AG20443 (cell line): ENCODE measurements around the gene NEK10.
A peak's percentile ranks its signal among the peaks of the same experiment; 100 is the strongest.

Experiments used
- DNase-seq: peaks from one replicate; pipeline ENCODE4 v3.0.0; 2012; ENCODE audit warnings: low spot score, mixed read lengths

Gene NEK10

DNA sequence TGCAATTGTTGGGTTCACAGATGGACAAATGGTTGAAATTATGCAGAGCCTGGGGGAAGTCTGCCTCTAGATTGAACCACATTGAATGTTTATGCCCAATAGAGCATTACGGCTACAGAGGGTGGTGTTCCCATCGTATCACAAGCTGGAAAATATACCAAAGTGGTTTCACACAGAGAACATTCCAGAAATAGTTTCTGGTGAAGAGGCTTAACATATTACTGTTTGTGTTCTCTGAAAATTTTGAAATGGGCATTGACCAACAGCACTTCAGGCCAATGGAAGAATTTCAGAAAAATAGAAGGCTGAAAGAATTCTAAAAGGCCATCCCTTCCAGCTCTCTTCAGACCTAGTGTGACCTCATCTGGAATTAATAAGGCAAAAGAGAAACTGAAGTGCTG is 203.9 kb downstream of the NEK10 start:
- DNase-seq, result peak; percentile 70

DNA sequence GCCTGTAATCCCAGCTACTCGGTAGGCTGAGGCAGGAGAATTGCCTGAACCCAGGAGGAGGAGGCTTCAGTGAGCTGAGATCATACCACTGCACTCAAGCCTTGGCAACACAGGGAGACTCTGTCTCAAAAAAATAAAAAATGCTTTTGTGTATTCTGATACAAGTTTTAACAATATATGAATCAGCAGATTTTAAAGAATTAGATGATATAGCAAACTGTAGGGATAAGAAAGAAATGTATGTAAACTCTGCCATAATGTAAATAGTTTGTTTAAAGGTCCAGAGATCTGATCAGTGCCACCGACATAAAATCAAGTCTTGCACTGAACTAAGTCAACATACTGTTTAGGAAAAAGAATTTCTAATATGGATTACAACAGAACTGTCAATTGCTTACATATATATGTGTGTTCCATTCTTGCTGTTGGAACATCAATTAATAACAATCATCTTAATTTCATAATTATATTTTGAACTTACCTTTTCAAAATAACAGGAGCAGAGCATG is 208.3 kb downstream of the NEK10 start:
- DNase-seq, result no peak

DNA sequence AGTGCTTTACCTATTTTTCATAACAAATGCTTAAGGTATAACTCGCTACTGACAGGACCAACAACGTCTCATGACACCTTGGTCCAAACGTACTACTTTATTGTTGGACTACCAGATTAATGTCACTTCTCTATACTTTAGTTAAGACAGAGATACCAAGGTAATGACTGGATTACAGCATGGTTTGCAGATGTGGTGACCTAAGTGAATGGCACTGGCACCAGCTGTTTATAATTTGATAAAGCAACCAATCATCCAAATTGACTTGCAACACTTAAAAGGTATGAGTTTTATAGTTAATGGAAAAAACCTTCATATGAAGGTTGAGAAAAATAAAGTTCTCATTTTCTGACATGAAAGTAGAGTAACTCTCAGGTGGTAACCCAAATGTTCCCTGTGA is 209.0 kb downstream of the NEK10 start:
- DNase-seq, result peak; percentile 14

DNA sequence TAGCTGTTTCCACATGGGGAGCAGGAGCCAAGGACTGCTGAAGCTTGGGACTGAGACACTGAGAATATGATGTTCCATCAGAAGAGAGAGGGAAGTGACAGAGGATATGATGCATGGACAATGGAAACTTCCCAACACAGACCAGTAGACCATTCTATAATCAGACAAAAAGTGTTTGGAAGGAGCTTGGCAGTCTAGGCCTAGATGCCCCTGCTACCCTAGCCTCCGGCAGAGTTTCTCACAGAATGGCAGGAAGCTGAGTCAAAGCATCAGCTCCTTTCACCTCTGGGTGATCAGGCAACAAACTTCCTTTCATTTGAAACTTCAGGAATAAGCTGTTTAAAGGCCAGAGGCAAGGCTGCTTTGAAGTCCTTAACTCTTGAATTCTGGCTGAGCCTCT is 222.0 kb downstream of the NEK10 start:
- no peak for DNase-seq

DNA sequence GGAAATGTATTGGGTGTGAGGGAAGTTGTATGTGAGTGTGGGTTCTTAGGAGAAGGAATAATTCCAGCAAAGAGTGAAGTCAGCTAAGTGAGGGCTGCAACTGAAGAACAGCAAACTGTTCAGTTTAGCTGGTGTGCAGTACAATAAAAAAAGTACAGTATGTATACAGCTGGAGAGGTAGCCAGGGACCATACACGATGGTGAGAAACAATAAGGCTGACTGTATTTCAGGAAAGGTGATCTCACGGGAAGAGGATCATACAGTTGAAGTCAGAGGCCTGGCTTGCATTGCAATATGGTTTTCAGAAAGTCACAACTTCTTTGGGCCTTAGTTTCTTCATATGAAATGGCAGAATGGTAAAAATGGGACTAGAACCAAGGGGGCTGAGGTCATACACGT is 222.4 kb downstream of the NEK10 start:
- DNase-seq, result no peak

DNA sequence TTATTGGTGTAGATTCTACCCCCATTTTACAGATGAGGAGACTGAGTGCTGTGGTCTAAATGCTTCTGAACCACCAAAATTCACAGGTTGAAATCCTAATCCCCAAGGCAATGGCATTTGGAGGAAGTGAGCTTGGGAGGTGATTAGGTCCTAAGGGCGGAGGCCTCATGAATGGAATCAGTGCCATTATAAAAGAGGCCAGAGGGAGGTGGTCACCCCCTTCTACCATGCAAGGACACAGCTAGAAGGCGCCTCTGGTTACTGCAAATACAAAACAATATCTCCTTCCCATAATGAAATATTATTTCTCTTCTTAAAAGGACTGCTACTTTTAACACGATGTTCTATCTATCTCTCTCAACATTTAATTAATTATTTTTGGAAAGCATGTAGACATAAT is 223.5 kb downstream of the NEK10 start:
- no peak for DNase-seq

DNA sequence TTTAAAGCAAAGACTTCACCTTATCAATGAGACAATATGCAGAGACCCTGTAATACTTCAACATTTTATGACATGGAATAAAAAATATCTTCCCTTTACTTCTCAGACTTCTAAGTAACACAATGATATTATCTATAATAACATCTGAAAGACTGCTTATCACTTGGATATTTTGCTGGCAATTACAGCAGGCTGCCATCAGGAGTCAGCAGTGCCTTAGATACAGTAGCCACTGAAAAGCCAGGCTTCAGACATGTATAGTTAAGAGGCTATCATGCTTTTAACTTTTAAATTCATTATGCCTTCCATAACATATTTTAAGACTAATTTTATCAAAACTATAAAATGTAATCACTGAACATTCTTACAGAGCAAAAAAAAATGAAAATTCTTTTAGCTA is 227.5 kb downstream of the NEK10 start:
- no peak for DNase-seq

DNA sequence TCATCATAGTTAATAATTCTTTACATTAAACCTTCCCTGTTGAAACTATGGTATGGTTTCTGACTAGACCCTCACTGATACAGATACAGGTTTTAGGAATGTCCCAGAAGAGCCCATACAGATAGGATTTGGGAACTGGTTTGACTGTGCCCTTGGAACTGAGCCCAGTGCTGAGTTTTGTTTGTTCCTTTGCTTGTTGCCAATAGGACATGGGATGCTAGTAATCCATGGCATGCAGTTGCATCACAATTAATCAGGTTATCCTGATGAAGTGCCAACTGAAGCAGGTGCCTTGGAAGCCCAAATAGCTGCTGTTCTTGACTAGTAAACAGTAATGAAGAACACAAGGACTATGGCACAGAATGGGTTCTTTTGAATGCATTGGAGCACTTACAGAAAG is 230.6 kb downstream of the NEK10 start:
- DNase-seq, result peak; percentile 9

DNA sequence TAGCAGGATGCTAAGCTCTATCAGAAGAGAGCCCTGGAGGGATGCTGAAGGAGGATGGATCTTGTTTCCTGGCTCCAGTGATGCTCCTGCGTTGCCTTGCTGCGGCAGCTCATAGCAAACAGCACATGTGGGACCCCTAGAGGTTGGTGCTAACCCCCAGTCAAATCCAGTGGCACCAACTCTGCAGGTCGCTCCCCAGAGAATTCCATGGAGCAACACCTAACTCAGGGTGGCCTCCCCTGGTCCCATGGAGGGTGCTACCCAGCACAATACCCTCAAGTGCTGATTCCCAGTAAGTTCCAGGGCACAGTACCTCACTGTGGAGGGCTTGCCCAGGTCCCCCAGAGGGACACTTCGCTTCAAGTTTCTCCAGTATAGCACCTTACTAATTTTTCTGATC is 231.2 kb downstream of the NEK10 start:
- DNase-seq, result no peak

DNA sequence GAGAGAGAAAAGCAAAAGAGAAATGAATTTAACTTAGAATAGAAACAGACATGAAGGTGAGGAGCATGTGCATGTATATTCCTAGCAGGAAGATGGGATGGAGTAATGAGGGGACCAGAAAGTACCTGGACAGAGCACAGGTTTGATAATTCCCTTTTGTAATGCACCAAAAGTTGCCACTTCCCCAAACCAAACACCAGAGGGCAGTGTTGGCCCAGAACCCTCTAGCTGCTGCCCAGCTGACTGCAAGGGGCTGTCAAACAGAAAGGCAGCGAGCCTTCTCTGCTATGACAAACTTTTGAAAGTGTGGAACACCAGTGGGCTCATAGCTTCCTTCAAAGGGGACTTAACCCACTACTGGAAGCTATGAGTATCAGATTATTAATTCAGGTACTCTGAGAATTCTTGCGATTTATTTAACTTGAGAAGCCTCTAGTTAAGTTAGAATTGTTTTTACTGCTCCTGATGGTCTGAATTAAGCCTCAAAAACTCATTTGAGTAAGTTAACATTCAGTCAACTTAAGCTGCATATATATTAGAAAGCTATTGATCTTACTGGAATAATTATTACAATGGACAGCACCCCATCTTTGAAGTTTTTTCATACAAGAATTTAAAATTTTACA is 234.9 kb downstream of the NEK10 start:
- peak; percentile 86 for DNase-seq

DNA sequence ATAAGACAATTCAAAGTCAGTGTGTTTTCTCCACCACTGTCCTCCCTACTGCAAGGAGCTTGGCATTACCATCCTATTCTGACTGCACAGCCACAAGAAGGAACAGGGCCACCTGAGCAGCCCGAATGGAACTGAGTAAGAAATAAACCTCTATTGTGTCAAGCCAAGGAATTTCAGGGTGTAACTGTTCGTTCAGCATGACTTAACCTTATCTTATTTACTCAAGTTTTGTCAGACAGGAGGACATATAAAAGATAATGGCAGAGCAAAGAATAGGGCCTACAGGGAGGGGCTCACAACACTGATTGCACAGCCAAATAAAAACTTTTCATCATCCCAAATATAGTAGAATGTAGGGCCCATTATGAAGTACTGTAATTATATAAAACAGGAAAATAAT is 236.1 kb downstream of the NEK10 start:
- DNase-seq, result no peak

DNA sequence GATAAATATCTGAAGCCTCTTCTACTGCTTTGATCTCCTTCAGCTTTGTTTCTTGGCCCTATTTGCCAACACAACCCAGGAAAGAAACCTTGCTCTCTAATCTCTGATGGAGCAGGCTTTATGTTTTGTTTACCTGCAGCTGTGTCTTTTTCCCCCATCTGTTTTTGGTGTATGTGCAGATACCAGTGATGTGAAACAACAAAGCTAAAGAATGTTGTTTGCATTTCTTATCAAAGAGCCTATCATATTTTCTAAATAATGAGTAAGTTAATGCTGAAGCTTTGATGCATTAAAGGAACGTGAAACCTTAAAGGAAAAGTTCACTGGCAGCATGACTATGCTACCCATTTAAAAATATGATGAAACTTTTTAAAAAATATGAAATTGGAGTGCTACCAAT is 238.4 kb downstream of the NEK10 start:
- DNase-seq, result no peak

DNA sequence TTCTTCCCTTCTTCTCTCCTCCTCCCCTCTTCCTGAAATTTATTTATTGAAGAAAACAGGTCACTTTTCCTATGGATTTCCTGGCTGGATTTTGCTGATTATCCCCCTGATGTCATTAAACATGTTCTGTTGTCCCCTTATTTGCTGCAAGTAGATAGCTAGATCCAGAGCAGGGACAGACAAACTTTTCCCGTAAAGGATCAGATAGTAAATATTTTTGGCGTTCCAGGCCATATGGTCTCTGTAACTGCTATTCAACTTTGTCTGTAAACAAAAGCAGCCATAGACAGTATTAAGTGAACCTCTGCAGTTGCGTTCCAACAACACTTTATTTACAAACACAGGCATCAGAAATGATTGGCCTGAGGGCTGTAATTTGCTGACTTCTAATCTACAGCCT is 241.3 kb downstream of the NEK10 start:
- no peak for DNase-seq

DNA sequence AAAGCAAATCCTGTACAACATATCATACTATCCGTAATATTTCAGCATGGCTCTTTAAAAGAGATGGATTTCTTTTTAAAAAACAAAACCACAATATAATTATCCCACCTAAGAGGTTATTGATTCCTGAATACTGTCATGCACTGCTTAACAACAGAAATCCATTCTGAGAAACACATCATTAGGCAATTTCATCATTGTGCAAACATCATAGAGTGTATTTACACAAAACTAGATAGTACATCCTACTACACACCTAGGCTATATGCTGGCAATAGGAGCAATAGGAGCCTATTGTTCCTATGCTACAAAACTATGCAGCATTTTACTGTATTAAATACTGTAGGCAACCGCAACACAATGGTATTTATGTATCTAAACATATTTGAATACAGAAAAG is 242.0 kb downstream of the NEK10 start:
- no peak for DNase-seq

DNA sequence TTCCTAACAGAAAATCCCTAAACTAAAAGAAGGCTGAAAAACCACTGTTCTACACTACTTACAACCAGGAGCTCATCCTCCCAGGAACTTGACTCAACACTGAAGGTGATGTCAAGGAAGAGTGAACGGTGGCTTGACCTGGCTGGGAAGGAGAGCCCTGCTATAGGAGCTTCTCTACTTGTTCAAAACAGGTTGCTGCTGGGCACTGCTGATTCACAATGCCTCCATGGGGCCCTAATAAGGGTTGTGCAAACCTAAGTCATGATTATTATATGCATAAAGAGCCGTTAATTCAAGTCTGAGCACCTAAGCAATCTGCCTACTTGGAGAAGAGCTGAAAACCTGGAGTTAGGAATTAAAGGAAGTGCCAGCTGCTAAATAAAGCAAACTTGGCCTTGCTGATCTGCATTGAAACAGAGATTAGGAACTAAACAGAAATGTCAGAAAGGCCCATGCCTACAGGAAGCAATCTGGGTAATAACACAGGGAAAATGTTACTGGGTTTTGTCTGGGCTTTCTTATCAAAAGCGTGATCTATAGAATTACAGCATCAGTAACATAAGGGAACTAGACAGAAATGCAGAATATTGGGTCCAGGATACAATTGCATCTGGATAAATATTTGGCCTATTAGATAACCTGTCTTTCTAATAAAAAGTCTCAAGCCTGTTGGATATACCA is 243.2 kb downstream of the NEK10 start:
- DNase-seq, result no peak

DNA sequence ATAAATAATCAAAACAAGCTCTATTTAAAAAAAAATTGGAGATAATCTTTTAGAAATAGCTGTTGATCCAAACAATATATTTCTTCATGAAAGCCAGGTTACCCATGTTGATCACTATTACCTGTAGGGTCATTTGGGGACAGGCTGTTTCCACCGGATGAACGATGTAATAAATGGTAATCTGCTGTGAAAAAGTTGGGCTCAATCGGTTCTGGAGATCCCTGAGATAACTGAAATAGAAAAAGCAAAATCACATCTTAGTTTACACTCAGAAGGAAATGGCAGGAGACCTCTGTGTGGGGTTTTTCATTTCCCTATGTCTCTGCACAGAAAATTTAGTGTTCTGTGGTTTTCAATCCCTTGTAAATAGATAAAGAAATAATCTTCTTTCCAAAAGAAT is 249.5 kb downstream of the NEK10 start:
- DNase-seq, result no peak

DNA sequence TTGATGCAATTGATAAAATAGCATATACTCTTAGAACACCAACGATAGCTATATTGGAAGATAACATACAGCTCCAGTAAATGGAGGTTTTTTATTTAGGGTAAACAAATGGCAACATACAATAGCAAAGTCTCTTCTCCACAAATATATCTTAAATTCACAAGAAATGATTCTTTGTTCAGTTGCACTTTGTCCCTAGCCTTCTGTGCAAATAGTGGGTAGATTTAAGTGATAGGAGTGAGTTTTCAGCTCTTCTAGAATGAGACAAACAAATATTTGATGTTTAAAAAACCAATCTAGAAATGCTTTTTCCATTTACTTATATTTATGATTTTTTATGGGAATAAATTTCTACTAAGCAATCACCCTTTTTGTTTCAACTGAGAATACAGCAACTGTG is 253.8 kb downstream of the NEK10 start:
- no peak for DNase-seq

DNA sequence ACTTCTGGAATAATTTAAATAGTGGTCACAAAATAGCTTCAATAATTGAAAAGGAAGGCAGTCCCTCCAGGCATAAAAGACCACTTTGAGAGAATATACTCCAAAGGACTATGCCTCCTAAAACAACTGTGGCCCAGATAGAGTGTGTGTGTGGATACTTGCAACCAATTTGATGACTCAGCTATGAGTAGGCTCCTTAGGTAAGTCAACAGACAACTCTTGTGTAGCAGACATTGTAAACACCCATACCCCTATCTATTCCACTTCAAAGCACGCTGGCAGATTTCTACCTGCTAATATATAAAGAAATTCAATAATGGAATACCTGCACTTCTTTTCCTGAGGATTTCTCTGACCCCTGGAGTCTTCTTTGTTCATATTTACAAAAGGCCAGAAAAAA is 254.5 kb downstream of the NEK10 start:
- no peak for DNase-seq

DNA sequence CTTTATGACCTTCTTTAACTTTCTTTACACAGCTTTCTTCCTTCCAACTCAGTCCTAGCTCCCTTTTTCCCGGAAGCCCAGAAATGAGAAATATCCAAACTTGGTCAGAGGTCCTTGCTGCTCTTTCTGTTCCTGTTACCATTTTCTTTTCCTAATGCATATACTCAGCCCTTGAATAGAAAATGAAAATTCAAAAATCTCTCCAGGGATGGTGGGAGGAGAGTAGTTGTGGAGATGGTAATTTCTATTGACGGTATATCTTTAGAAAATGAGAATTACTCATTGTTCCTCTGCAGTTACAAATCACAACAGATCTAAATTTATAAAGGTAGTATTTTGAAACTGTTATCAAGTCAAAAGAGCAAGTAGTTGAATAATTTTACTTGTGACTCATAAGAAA is 255.1 kb downstream of the NEK10 start:
- DNase-seq, result no peak

DNA sequence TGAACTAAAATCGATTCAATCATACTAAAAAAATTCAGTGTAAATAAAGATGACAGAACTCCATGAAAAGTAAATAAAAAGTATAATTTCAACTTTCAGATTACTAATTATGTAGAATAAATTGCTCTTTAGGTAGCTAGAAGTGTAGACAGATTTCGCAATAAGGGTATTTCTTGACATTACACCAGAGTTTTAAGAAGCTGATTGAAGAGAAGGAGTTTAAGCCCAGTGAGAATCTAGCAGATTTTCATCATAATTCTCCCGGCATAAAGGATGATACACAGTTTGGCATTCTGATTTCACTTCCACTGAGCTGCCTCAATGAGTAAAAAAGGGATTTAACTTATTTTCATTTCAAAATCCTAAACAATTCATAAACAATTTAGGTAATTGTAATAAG is 259.2 kb downstream of the NEK10 start:
- DNase-seq, result no peak

DNA sequence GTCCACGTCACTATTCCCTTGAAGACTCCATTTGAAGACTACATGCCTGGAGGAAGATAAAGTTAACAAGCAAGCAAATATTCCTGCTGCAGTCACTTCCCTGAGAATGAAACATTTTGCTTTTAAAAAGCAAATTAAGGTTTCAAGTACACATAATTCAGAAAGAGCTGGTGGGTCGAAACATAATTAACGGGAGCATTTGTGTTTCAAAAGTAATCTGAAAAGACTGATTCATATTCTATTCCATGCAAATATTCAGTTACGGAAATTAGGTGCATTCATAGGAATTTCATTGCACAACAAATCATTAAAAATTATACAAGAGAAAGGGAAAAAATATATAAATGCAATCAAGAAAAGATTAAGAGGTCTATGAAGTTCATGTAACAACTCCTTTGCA is 260.9 kb downstream of the NEK10 start:
- DNase-seq, result no peak

DNA sequence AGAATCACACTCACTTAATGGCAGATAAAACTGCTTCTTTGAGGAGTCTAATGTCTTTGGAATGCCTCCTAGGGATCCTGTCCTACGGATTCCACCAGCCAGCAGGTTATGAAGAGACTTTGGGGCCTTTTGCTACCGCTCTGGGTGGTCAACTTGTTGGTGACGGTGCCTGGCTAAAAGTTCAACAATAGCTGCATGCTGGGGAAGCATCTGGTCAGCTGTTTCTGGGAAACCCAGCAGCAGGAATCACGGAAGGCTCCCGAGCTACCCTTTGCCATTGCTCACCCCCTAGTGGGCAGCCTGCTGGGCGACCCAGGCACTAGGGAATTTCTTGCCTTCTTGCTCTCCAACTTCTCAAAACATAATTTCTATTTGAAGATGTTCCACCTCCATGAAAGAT is 263.3 kb downstream of the NEK10 start:
- DNase-seq, result peak; percentile 20

DNA sequence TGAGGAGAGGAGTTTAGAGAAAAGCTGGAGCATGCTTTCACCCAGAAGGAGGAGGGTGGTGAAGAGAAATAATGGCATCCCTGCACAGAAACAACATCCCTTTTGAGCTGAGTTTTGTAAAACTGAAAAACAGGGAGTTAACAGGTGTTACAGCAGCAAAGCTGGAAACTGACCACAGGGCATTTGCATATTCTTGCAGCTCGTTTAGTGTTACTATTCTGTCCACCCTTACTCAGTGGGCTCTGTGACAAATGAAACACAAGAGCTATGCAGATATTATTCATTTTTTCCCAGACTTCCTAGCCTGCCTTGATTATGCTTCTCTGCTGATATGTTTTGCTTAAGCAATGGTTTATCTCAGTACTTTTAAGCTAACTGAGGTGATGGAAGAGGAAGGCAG is 272.0 kb downstream of the NEK10 start:
- DNase-seq, result no peak
